A549 treated with CORT108297 at 1 μM for 4 hours (cell line): ENCODE measurements around the gene FAM13C. TPM values are rescaled to one million over a fixed set of nuclear protein-coding genes. Genes with fewer than 3 reads are reported as not detected.

Experiments used
- total RNA-seq: library from RNA; stranded (reverse); fragments of 200-300 nt; extraction: Qiagen RNA extraction; gene quantifications from 5 replicates; pipeline ENCODE4 v1.2.3, GENCODE V29; 2022

Gene FAM13C
- 0.06 to 0.23 TPM (median 0.09 TPM) in 5 replicates for total RNA-seq

DNA sequence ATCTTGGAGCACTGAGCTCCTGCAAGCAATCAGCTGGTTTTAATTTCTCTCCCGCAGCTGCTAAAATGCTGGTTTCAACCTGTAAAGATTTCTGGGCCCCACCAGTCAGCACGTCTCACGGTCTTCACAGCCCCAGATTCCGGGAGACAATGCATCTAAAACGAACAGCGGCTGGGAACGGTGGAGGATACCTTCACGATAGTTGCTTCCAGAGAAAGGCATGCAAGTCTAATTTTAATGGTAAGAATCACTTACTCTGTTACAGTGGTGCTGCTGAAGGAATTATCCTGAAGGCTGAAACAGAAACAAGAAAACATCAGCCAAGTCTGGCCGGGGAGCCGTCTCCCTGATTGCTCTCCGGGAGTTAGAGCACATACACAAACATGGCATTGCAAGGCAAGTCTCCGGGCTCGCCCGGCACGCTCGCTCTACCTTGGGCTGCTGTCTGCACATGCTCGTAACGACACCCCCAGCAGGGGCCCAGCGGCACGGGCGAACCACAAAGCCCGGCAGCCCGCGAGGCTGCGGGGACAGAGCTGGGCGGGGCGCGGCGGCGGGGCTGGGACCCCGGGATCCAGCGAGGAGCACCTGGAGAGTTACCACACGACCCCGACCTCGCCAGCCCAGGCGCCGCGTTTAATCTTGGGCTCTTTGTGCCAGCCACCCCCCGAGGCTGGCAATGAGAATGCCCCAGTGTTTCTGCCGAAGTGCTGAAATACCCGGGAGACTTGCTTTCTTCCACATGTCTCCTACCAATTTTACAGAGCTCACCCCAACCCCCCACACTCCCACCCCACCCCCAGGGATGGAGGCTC is at the start of gene FAM13C:
Gene FAM13C (minus strand): TSS at position 406 of the 815 bp plus-strand sequence. CDS start 89 bp downstream, at position 317.

Other genes starting within 250 kb of the FAM13C start
- gene PHYHIPL, start 185.9 kb downstream of the FAM13C start, total RNA-seq: 0.18 to 0.39 TPM (median 0.31 TPM) in 5 replicates